Gastroesophageal sphincter (tissue), 3 donors: Measurements from ENCODE around the gene SNX25.

Experiments used
- EP300 ChIP-seq: sonication (generic); formaldehyde crosslinking; IDR thresholded peaks from one replicate; pipeline ENCODE4 v1.6.1; 2017; ENCODE audit warnings: antibody characterized with exemption, mild to moderate bottlenecking
- POLR2A ChIP-seq, 2 donors: fragments of 450-650 bp; IDR thresholded peaks; one replicate each; pipeline ENCODE4 v1.6.1; 2017; ENCODE audit warnings: antibody characterized with exemption in 2 of 2, mild to moderate bottlenecking in 2 of 2, moderate library complexity in 1 of 2
- TF ChIP-seq, protein P1 (sequence below), 4 experiments: fragments of 200-600 bp in 2 of 4; fragments of 450-650 bp in 2 of 4; sonication (generic) in 1 of 4; IDR thresholded peaks; one replicate each; pipeline ENCODE4 v1.5.1; 2017 to 2019; ENCODE audit warnings: antibody characterized with exemption in 4 of 4, mild to moderate bottlenecking in 2 of 4, moderate library complexity in 2 of 4

DNA sequence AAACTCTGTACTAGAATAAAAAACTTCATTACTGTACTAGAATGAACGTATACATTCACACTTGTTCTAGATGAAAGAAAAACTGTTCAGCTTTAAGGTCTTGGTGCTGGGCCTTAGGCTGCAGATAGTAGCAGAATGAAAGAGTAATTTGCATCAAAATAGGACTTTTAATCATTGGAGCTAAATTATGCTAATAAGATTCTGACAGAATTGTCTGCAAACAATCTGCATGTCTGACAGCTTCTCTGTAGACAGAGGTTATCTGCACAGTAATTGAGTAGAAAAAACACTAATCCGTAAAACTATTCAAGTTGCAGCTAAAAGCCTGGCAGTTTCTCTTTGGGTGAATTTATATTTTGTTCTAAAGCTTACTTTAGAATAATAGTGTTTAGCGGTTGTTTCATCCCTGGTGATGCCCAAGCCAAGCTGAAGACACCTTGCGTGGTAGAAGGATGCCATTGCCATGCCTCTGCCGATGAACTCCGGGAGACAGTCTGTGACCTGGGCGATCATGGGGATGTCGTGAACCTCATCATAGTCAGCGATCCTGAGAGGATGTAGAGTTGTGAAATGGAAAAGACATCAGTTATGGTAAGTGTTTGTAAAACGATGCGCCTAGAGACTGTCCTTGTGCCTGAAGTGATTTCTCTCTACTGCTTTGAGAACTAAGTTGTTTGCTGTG, 161.0 kb downstream of the SNX25 start:
- TF ChIP-seq, protein P1, sequence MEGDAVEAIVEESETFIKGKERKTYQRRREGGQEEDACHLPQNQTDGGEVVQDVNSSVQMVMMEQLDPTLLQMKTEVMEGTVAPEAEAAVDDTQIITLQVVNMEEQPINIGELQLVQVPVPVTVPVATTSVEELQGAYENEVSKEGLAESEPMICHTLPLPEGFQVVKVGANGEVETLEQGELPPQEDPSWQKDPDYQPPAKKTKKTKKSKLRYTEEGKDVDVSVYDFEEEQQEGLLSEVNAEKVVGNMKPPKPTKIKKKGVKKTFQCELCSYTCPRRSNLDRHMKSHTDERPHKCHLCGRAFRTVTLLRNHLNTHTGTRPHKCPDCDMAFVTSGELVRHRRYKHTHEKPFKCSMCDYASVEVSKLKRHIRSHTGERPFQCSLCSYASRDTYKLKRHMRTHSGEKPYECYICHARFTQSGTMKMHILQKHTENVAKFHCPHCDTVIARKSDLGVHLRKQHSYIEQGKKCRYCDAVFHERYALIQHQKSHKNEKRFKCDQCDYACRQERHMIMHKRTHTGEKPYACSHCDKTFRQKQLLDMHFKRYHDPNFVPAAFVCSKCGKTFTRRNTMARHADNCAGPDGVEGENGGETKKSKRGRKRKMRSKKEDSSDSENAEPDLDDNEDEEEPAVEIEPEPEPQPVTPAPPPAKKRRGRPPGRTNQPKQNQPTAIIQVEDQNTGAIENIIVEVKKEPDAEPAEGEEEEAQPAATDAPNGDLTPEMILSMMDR (IDR thresholded peaks at IDR 0.05), result no peak
- TF ChIP-seq POLR2A (IDR thresholded peaks at IDR 0.05) (no peak), EP300 (no peak)
